Keratinocyte (primary cell): ENCODE data around the gene DMXL1. TPM values are rescaled to one million over a fixed set of nuclear protein-coding genes. Genes with fewer than 3 reads are reported as not detected.

Experiments
- DNase-seq: peaks from one replicate; pipeline ENCODE4 v3.0.0-alpha.2; 2011; ENCODE audit warnings: low read depth, missing footprints, low spot score
- FAIRE-seq: peaks from 2 replicates; lab custom pipeline; 2011; peaks lifted over from hg19 to GRCh38; lab: Jason Lieb, UNC
- H2AFZ ChIP-seq: 2 replicates; pipeline ENCODE4 v1.6.0; 2012; ENCODE audit warnings: low read length, control low read depth, inconsistent platforms; ENCODE audit not compliant: control insufficient read depth
- H3K27ac ChIP-seq: 2 replicates; pipeline ENCODE4 v1.5.1; 2011; ENCODE audit warnings: low read length; ENCODE audit not compliant: control insufficient read depth, insufficient read depth
- H3K27me3 ChIP-seq: 3 replicates; pipeline ENCODE4 v1.6.0; 2011; ENCODE audit warnings: low read length; ENCODE audit not compliant: control insufficient read depth, insufficient read depth; ENCODE audit errors: extremely low read depth
- H3K36me3 ChIP-seq, 2 experiments: 2 replicates in 1 of 2; 3 replicates in 1 of 2; pipeline ENCODE4 v1.5.1; 2011; ENCODE audit warnings: low read length in 2 of 2, mild to moderate bottlenecking in 1 of 2; ENCODE audit not compliant: control insufficient read depth in 2 of 2, insufficient read depth in 2 of 2; ENCODE audit errors: extremely low read depth in 1 of 2
- H3K4me1 ChIP-seq: 3 replicates; pipeline ENCODE4 v1.5.1; 2011; ENCODE audit warnings: low read length; ENCODE audit not compliant: control insufficient read depth, insufficient read depth; ENCODE audit errors: extremely low read depth
- H3K4me2 ChIP-seq: 3 replicates; pipeline ENCODE4 v1.6.0; 2011; ENCODE audit warnings: low read depth, low read length; ENCODE audit not compliant: control insufficient read depth, insufficient read depth; ENCODE audit errors: extremely low read depth
- H3K4me3 ChIP-seq, 3 experiments: fragments of 200-600 bp in 1 of 3; sonication (generic) in 1 of 3; 2 replicates in 2 of 3; 3 replicates in 1 of 3; pipeline ENCODE4 v1.5.1; 2011 to 2016; ENCODE audit warnings: low read length in 3 of 3, mild to moderate bottlenecking in 3 of 3, control low read depth in 2 of 3, inconsistent platforms in 1 of 3, low read depth in 1 of 3, mixed read lengths in 1 of 3, mixed run types in 1 of 3, moderate library complexity in 1 of 3; ENCODE audit not compliant: control insufficient read depth in 2 of 3, insufficient read depth in 2 of 3; ENCODE audit errors: extremely low read depth in 1 of 3
- H3K79me2 ChIP-seq: 2 replicates; pipeline ENCODE4 v1.6.0; 2012; ENCODE audit warnings: low read length; ENCODE audit not compliant: control insufficient read depth, insufficient read depth
- H3K9ac ChIP-seq: 3 replicates; pipeline ENCODE4 v1.6.0; 2011; ENCODE audit warnings: low read length; ENCODE audit not compliant: control insufficient read depth, insufficient read depth; ENCODE audit errors: extremely low read depth
- H3K9me1 ChIP-seq: 3 replicates; pipeline ENCODE4 v1.6.0; 2011; ENCODE audit warnings: low read length; ENCODE audit not compliant: control insufficient read depth, insufficient read depth; ENCODE audit errors: extremely low read depth
- H3K9me3 ChIP-seq: 2 replicates; pipeline ENCODE4 v1.5.1; 2012; ENCODE audit warnings: low read depth, low read length; ENCODE audit not compliant: control insufficient read depth
- H4K20me1 ChIP-seq: 3 replicates; pipeline ENCODE4 v1.6.0; 2011; ENCODE audit warnings: low read length; ENCODE audit not compliant: control insufficient read depth, insufficient read depth; ENCODE audit errors: extremely low read depth
- EZH2 ChIP-seq: IDR thresholded peaks from one replicate; pipeline ENCODE4 v1.6.1; 2012; ENCODE audit warnings: inconsistent platforms, mild to moderate bottlenecking, low read length, moderate library complexity
- dilution Hi-C: fragments of 300-500 bp; cut with MboI; formaldehyde crosslinking; loops from one replicate; pipeline ENCODE4 v1.7.0; 2020; ENCODE audit warnings: low sequenced_read_pairs; ENCODE audit not compliant: extremely low pct_ligation_motif_present
- polyA plus RNA-seq, 5 experiments: library from polyadenylated mRNA; depleted of rRNA in 3 of 5; stranded (reverse) in 3 of 5; stranded (forward) in 1 of 5; unstranded in 1 of 5; fragments of >200 nt; gene quantifications; 1 replicate in 1 of 5; 2 replicates in 3 of 5; 3 replicates in 1 of 5; pipeline versions ENCODE4 v1.2.1 to v1.2.3, GENCODE V29; 2011 to 2012; ENCODE audit warnings: missing spikeins in 2 of 5, low read depth in 1 of 5, low replicate concordance in 1 of 5
- TF ChIP-seq, protein P1 (sequence below), 3 experiments: IDR thresholded peaks in 1 of 3; conservative IDR thresholded peaks in 1 of 3; optimal IDR thresholded peaks in 1 of 3; 2 replicates in 2 of 3; 3 replicates in 1 of 3; pipeline versions ENCODE3 to v1.5.1; 2011; ENCODE audit warnings: low read length in 3 of 3, mild to moderate bottlenecking in 3 of 3, moderate library complexity in 2 of 3, control low read depth in 1 of 3, inconsistent platforms in 1 of 3; ENCODE audit not compliant: insufficient read depth in 2 of 3; ENCODE audit errors: extremely low read depth in 1 of 3

DMXL1 gene
- polyA plus RNA-seq, 1 donor (not counting 4 experiments of a cell fraction or from before 2014, with no cell fraction given), result 13.1 TPM

DNA sequence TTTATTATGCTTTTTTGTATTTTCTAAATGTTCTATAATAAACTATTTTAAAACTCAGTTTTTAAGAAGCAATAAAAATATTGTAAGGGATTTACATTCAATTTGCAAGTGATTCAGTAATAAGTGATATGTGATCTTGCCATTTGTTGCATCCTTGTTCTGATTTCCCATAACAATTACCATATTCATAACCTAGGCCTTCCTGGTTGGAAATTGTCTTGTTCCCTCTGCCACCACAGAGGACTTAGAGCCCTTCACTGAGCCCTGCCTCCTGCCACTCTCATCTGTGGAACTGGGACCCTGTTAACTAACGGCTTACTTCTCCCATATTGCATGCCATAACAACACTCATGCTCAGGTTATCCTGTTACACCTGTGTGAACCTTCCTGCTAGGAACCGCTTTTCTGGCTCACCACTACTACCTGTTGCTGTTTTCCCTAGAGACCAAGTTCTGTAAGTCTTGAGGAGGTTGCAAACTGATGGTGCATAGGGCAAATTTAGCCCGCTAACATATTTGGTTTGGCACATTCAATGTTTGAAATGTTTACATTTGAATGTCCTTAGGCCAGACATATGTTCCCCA lies 49.6 kb upstream of the DMXL1 start:
- H3K9me3 ChIP-seq, result no peaks in the 10 kb centered on the region
- H3K9me1 ChIP-seq, result no peaks in the 10 kb centered on the region
- H2AFZ ChIP-seq, result no peak overlapping the region
- TF ChIP-seq, protein P1, sequence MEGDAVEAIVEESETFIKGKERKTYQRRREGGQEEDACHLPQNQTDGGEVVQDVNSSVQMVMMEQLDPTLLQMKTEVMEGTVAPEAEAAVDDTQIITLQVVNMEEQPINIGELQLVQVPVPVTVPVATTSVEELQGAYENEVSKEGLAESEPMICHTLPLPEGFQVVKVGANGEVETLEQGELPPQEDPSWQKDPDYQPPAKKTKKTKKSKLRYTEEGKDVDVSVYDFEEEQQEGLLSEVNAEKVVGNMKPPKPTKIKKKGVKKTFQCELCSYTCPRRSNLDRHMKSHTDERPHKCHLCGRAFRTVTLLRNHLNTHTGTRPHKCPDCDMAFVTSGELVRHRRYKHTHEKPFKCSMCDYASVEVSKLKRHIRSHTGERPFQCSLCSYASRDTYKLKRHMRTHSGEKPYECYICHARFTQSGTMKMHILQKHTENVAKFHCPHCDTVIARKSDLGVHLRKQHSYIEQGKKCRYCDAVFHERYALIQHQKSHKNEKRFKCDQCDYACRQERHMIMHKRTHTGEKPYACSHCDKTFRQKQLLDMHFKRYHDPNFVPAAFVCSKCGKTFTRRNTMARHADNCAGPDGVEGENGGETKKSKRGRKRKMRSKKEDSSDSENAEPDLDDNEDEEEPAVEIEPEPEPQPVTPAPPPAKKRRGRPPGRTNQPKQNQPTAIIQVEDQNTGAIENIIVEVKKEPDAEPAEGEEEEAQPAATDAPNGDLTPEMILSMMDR (optimal IDR thresholded peaks at IDR 0.05 in 1 of 3, IDR thresholded peaks at IDR 0.05 in 1 of 3, conservative IDR thresholded peaks at IDR 0.05 in 1 of 3; ENCODE audit: extremely low read depth in 1 of 3, insufficient read depth in 2 of 3, low read length in 3 of 3), result no peak
- TF ChIP-seq EZH2, result no peak
- H3K4me1 ChIP-seq, result no peaks in the 10 kb centered on the region
- H4K20me1 ChIP-seq, result no peaks in the 10 kb centered on the region
- H3K27ac ChIP-seq, result no peak overlapping the region
- no peaks in the 10 kb centered on the region for H3K27me3 ChIP-seq
- FAIRE-seq, result no peak
- no peaks in the 10 kb centered on the region for H3K79me2 ChIP-seq
- H3K9ac ChIP-seq, result no peak overlapping the region
- H3K4me2 ChIP-seq, result no peak overlapping the region
- dilution Hi-C loops, result no loop called here
- no peak for DNase-seq
- no peak overlapping the region for H3K4me3 ChIP-seq
- no peaks in the 10 kb centered on the region for H3K36me3 ChIP-seq

DNA sequence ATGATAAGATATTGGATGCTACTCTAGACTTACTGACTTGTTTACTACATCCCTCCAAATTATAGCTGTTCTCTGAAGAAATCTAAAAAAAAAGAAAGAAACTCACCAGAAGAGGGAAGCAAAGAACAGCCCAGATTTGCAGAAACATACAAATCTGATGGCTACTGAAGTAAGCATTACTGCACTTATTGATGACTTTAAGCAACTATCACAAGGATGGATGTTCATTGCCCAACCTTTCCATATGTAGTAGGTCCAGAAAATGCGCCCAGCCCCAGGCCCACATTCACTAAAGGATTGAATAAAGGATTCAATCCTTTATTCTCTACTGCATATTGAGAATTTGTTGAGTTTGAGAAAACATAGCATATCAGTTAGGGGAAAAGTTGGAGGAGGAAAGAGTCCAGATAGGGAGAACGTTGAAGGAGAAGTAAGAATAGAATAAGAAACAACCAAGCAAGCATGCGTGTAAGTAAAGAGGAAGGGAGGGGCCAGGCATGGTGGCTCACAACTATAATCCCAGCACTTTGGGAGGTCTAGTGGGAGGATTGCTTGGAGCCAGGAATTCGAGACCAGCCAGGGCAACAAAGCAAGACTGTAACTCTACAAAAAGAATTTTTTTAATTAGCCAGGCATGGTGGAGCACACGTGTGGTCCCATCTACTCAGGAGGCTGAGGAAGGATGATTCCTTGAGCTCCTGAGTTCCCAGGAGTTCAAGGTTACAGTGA lies 48.7 kb upstream of the DMXL1 start:
- no peaks in the 10 kb centered on the region for H3K79me2 ChIP-seq
- FAIRE-seq, result peak; percentile 81
- H4K20me1 ChIP-seq, result no peaks in the 10 kb centered on the region

More for the DNA sequence above, 48.7 kb upstream of the DMXL1 start:
- no peak for DNase-seq
- no peak overlapping the region for H3K9ac ChIP-seq
- H3K27ac ChIP-seq, result no peak overlapping the region
- dilution Hi-C loops, result no loop called here
- H3K4me2 ChIP-seq, result no peak overlapping the region
- H3K27me3 ChIP-seq, result no peaks in the 10 kb centered on the region
- TF ChIP-seq, protein P1 (optimal IDR thresholded peaks at IDR 0.05 in 1 of 3, IDR thresholded peaks at IDR 0.05 in 1 of 3, conservative IDR thresholded peaks at IDR 0.05 in 1 of 3; ENCODE audit: extremely low read depth in 1 of 3, insufficient read depth in 2 of 3, low read length in 3 of 3), result peak in 2 of 3 experiments; percentile 40 to 48
- no peak for TF ChIP-seq EZH2
- no peaks in the 10 kb centered on the region for H3K4me1 ChIP-seq
- no peak overlapping the region for H3K4me3 ChIP-seq
- no peak overlapping the region for H2AFZ ChIP-seq
- H3K36me3 ChIP-seq, result no peaks in the 10 kb centered on the region
- H3K9me3 ChIP-seq, result no peaks in the 10 kb centered on the region
- H3K9me1 ChIP-seq, result no peaks in the 10 kb centered on the region
